Forelimb muscle (tissue), 1 donor: ENCODE results near the gene MYD88. TPM values are rescaled to one million over a fixed set of nuclear protein-coding genes. Genes with fewer than 3 reads are reported as not detected.

Source experiments
- DNase-seq: peaks from one replicate; pipeline ENCODE4 v3.0.0-alpha.2; 2013; ENCODE audit warnings: low read depth
- polyA plus RNA-seq: library from polyadenylated mRNA; unstranded; fragments of 120-200 nt; gene quantifications from one replicate; pipeline ENCODE4 v1.2.1, GENCODE V29; 2013; ENCODE audit not compliant: insufficient read length

Gene MYD88
- polyA plus RNA-seq, 1 donor = 17.3 TPM

DNA sequence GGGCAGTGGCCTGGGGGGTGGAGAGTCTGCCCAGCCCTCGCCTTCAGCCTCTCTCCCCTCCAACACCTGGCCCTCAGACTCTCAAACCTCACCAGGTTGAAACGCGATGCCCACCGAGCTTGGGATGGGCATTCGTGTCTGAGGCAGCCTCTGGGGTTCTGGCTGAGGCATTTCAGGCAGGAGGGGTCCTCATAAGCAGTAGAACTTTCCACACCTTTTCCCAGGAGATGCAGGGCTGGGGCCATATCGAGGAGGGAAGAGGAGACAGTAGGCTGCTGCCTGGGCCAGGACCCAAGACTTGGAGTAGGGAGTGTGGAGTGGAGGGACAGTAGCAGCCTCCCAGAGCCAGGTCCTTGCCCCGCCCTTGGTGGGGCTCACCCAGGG lies 26.1 kb upstream of the MYD88 start:
- DNase-seq = no peak

DNA sequence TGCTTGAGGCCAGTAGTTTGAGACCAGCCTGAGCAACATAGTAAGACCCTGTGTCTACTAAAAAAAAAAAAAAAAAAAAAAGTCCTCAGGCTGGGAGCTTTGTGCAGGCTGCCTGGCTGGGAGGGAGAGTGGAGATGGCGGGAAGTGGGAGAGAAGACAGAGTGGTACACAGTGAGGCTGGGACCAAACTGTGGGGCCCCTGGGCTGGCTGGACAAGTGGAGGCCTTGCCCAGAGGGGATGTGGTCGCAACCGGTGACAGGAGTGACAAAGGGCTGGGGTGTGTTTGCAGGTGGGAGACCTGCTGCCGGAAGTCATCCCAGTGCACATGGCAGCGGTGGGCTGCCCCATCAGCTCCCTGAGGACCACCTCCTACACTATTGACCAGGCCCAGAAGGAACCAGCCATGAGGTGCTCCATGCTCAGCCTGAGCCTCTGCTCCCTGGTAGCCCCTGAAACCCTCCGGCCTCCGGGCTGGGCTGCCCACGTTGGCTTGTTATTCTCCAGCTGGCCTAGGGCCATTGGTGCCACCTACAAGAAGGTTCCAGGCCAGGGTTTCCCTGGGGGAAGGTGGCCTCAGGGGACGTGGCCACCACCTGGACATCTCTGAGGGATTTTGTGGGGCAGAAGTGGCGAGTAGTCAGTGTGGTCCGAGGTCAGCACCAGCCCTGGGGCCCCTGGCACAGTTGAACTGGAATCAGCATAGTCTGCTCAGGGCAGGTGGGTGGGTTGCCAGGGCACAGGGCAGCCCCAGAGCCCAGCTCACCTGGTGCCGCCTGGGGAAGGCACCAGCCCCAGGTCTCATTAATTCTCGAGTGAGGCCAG lies 24.2 kb upstream of the MYD88 start:
- DNase-seq = no peak

DNA sequence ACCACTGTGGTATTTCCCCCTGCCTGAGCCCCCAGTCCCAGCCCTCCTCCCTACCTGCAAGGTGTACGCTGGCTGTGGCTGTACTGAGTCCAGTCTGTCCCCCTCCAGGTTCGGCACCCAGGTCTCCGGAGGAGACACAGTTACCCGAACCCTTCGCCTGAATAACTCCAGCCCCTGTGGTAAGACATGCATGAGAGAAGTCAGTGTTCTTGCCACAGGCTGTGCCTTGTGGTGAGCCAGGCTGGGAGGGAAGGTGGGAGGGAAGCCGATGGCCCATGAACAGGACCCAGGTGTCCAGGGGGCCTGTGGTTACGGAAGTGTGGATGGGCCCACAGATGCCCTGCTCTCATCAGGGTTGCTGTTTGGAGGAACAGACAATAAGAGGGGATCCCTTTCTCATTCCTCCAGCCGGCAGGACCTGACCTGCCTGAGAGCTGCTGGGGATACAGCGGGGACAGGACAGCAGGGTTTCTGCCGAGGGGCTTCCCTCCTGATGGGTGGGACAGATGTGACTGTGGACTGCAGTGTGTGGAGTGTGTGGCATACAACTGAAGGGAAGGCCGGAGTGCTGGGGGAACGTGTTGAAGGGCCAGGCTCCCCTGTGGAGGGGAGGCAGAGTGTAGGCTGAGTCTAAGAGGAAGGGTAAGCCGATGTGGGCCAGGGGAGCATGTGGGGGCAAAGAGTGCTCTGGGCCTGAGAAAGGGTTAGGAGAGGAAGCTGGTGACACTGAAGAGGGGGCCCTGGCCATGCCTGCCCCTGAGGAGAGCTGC lies 23.4 kb upstream of the MYD88 start:
- DNase-seq = no peak

DNA sequence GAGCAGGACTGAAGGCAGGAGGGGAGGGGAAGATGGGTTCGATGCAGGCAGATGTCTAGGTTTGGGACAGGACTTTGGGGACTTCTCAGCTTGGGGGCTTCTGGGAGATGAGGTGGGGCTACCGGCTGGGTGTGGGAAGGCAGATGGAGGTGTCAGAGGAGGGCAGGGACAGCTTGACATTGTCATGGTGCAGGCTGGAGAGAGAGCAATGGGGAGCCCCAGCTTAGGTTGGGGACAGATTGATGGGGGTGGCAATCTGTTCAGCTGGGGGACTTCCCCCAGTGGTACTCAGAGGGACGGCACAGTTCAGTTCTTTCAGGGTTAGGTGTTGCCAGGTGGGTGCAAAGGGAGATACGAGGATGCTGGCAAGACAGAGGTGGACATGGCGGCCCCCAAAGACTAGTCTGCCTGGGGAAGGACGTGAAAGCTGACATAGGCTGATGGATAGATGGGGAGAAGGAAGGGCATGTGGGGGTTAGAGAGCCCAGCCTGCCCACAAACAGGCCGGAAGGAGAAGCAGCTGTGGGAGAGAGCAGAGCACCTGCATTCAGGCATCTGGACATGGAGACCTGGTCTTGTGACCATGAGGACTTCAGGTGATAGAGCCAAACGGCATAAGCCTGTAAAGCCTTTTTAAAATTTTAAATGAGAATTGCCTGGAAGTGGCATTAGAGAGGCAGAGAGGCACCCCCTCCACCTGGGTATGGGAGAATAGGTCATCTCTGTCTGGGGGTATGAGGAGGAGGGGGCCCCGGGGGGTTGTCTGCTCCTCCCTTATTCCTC lies 22.6 kb upstream of the MYD88 start:
- no peak for DNase-seq

DNA sequence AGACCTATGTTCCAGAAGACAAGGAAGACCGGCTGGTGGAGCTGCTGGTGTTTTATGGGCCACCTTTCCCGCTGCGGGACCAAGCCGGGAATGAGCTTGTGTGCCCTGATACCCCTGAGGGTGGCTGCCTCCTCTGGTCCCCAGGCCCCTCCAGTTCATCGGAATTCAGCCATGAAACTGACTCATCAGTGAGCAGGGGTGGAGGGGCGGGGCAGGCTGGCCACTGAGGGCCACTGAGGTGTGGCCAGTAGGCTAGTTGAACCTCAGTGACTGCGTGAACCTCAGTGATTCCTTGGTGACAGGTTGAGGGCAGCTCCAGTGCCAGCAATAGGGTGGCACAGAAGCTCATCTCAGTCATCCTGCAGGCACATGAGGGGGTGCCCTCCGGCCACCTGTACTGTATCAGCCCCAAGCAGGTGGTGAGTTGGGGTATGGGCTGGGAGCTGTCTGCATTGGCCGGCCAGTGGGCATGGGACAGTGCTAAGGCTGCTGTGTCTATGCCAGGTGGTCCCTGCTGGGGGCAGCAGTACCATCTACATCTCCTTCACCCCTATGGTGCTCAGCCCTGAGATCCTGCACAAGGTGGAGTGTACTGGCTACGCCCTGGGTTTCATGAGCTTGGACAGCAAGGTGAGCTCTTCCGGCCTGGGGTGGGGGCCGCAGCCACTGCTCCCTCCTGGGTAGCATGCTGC lies 21.8 kb upstream of the MYD88 start:
- DNase-seq = no peak

DNA sequence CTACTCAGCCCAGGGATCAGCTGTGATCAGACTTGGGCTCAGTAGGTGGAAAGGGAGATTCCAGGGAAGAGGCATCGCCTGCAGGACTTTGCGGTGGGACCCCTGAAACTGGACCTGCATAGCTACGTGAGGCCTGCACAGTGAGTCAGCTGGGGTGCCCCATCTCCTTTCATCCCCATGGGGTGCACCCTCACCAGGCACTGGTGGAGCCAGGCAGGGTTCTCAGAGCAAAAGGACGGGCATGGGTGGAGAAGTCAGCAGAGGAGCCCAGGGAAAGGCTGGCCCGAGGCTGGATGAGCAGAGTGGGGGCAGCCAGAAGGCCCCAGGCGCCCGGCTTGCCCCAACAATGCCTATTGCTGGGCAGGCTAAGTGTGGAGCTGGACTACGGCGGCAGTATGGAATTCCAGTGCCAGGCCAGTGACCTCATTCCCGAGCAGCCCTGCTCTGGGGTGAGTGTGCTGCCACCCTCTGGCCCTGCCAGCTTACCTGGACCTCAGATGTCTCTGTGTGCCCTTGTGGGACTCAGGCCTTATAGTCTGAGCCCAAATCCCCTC lies 21.2 kb upstream of the MYD88 start:
- DNase-seq = no peak

DNA sequence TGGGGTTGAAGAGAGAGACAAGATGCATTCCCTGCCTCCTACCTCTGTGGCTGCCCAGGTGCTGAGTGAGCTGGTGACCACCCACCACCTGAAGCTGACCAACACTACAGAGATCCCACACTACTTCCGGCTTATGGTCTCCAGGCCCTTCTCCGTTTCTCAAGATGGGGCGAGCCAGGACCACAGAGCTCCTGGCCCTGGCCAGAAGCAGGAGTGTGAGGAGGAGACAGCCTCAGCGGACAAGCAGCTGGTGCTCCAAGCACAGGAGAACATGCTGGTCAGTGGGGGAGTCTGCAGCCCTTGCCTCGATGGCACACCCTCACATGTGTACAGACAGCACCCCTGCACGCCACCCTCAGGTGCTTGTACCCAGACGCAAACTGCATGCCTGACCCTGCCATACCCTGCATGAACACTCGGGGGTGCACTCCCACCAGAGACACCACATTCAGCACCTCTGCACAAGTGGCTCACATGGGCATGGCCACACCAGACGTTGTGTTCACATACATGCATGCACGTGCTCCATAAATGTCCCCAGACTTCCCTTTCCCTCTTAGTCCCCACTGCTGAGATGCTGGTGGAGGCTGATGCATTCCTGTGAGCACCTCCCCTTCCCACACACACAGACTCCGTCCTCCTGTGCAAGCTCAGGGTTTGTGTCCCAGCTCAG lies 20.6 kb upstream of the MYD88 start:
- DNase-seq = no peak

DNA sequence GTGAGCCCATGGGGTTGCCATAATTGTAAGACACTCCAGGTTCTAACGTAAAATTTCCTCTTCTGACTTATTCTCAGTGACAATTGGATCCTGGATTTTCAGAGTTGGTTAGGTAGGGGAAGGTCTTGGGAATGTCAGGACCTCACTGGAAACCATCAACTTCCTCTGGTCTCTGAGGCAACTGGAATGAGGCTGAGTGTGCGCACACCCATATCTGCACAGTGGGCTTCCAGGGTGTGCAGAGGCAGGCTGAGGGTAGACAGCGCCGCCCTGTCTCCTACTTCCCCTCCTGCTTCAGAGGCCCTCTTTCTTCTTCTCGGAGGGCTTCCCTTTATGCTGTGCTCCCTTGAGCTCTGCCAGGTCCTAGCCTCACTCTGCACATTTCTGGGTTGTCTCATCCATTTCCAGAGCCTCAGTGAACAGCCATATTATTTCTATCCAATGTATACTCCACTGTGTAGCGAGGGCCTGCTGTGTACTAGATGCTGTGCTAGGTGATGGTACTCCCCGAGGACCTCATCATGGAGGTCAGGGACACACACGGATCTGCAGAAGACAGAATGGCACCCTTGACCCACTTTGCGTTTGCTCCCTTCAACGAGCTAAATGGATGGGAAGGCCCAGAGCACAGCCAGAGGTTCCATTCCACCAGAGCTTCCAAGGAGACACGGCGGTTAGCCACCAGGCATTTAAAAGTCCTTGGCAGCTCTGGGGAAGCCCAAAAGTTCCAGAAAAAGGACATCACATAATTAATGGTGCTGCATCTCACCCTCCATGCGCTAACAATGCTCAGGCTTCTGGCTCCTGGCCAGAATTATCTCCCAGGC lies 19.8 kb upstream of the MYD88 start:
- DNase-seq = no peak

DNA sequence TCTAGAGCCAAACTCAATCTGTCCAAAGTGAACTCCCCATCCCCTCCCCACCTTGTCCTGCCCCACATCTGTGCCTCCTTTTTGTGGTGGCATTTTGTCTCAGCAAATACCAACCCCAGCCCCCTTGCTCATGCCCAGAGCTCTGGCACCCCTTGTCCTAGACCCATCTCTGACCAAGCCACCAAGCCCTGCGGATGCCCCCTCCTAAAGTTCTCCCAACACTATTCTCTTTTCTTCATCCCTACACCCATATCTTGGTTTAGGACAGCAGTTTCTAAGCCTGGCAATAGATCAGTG lies 19.3 kb upstream of the MYD88 start:
- DNase-seq = no peak

DNA sequence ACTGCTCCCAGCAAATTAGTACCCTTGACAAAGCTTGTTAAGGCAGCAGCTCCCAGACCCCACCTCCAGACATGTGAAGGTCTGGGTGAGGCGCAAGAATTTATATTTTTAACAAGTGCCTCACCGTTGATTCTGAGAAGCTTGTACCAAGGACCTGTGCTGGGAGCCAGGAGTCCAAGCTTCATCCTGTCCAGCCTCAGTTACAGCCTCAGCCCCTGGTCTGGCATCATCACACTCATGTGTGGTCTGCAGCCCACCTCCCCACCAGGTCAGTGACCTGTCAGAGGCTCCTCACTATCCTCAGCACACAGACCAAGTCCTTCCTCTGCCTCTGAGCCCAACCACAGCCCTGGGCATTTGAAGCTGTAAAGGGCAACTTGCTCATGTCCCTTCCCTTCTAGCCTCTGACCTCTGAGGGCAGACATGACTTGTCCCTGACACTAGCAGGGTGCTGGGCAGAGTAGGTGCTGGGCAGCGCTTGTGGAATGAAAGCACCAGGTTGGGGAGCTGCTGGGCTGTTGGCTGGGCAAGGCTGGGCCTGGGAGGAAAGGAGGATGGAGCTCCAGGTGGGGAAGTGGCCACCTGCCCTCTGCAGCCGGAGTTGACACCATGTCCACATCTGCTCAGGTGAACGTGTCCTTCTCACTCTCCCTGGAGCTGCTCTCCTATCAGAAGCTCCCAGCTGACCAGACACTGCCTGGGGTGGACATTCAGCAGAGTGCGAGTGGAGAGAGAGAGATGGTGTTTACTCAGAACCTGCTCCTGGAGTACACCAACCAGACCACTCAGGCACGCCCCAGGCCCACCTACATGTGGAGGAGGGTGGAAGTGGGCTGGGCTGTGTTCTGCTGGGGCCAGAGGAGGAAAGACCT lies 18.4 kb upstream of the MYD88 start:
- no peak for DNase-seq

DNA sequence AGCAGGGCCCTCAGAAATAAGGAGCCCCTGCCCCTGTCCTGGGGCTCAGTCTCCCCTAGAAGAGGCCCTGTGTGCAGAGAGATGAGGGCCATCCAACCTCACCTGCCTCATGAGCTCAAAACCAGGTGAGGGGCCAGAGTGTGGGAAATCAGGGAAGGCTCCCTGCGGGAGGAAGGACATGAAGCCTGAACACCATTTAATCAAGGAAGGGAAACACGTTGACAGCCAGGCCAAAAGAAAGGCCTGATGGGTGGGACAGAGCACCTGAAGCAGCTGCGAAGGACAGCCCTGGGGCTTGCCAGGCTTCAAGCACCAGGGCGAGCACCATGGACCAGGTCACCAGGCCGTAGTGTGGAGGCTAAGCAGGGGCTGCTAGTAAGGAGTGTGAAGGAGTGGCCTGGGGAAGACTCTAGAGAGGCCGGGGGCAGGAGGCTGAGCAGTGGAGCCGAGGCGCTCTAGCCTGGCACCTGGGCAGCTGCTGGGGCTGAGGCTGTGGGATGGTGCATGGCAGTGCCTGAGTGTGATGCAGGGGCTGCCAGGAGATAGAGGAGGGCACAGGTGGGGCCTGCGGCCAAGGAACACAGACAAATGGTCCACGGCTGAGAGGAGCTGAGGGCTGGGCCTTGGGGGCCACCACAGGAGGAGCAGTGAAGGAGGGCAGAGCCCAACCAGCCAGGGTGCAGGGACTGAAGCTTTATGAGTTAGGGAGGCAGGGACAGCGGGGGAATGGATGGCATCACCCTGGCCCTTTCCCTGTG lies 17.6 kb upstream of the MYD88 start:
- no peak for DNase-seq

DNA sequence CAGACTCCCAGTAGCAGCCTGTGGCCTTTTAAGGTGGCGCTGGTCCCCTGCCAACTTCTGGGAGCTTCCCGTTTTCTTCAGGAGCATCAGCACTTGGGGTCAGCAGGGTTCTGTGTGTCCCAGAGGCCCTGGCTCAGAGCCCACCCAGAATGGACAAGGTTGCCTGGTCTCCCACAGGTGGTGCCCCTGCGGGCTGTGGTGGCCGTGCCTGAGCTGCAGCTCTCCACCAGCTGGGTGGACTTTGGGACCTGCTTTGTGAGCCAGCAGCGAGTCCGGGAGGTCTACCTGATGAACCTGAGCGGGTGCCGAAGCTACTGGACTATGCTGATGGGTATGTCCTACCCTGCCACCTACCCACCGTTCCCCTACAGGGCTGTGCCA lies 17.0 kb upstream of the MYD88 start:
- DNase-seq = no peak

DNA sequence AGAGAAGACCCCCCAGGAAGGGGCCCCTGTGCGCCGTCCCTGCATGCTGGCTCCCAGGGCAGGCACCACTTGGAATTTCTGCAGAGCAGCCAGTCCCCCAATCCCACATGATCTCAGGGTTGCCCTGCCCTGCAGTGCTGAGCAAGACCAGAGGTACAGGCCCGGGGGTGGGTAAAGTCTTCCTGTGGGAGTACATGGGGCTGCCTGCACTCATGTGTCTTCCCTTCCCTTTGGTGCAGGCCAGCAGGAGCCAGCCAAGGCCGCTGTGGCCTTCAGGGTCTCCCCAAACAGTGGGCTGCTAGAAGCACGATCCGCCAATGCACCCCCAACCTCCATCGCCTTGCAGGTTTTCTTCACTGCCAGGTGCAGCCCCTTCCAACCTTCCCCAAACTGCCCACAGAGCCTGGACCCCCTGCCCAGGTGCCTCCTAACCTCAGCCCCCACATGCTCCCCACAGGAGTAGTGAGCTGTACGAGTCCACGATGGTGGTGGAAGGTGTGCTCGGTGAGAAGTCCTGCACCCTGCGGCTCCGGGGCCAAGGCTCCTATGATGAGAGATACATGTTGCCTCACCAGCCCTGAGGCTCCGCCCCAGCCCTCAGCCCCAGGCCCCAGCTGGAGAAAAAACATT lies 16.5 kb upstream of the MYD88 start:
- DNase-seq = no peak

DNA sequence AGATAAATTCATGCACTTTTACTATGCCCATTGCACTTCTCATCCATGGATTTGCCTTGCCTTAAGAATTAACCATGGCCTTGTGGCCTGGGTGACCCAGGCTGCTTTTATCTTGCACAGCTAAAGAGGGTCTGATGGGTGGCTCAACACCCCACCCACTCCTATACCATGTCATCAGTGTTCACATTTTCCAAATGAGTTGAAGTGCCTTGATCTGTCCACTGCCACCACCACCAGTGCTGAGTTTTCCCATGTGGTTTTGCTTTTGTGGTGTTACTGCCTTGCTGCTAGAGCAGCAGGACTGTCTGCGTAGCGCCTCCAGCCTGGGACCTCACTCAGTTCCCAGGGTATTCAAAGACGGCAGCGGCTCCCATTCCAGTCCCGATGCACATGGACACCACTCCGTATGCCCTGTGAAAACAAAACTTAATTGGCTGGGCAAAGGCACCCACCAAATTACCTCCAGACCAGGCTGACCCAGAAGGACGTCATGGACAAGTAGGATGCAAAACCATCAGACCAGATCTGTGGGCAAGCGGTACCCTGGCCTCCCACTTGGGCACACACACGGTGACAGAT lies 15.7 kb upstream of the MYD88 start:
- DNase-seq = no peak

DNA sequence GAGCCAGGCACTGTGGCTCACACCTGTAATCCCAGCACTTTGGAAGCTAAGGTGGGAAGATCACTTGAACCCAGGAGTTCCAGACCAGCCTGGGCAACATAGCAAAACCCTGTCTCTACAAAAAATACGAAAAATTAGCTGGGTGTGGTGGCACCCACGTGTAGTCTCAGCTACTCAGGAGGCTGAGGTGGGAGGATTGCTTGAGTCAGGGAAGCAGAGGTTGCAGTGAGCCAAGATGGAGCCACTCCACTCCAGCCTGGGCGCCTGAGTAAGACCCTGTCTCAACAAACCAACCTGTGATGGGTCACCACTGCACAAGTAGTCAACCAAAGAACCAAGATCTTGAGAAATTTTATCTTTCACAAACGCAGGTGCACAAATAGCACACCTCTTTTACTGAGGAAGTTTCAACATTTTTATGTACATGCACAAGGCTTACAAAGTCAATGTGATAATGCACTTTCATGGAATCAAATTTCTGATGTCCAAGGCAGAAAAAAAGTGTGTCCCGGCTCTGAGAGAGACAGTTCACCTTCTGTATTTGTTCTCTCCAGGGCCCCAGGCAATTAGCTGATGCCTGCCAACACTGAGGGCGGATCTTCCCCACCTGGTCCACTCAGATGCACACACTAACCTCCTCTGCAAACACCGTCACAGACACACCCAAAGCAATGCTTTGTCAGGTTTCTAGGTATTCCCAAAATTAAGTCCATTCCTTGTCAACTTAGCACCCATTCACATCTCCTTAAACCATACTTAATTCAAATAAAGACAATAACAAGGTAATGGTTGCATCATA lies 13.9 kb upstream of the MYD88 start:
- no peak for DNase-seq

DNA sequence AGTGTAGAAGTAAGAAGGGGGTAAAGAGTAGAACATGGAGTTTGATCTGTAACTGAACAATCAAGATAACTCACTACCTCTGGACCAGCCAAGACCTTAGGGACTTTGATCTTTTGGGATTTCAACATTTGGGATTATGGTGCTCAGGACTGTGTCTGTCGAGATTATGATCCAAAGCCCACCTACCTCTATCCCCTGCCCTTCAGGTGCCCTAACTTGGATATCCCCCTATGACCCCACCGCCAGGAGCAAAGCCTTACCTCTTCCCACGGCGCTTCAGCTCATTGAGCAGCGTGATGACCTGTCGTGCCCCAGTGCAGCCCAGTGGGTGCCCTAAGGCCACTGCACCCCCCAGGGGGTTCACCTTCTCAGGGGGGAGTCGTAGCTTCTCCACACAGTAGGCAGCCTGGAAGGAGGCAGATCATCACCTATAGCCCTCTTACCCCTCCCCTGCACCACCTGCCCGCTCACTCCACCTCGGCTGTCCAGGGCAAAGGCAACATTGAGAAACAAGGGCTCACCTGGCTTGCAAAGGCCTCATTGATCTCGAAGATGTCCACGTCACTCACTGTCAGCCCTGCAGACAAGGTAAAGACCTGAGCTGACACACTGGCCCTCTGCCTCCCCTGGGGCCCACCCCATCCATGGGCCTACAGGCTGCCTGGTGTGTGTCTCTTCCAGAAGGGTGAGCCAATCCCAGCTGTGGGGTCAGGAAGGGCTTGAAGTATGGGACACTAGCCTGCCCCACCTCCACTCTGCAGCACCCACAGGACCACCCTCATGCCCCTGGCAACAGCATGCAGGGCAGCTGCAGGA lies 12.9 kb upstream of the MYD88 start:
- DNase-seq = no peak
